Smooth muscle cell (in vitro differentiated cells): ENCODE results near the gene VIPR2. TPM values are rescaled to one million over a fixed set of nuclear protein-coding genes. Genes with fewer than 3 reads are reported as not detected.

Source experiments
- DNase-seq: peaks from one replicate; lab custom pipeline; 2025; ENCODE audit not compliant: unreplicated experiment; lab: John Stamatoyannopoulos, UW
- H2AFZ ChIP-seq: fragments of 200-600 bp; sonication (generic); 2 replicates; pipeline ENCODE4 v1.6.0; 2016; ENCODE audit warnings: antibody characterized with exemption, low read depth, mild to moderate bottlenecking
- H3F3A ChIP-seq: fragments of 200-600 bp; sonication (generic); 2 replicates; pipeline ENCODE4 v1.6.0; 2017; ENCODE audit warnings: antibody characterized with exemption, low read depth
- H3K27ac ChIP-seq: fragments of 200-600 bp; sonication (generic); 2 replicates; pipeline ENCODE4 v1.5.1; 2016; ENCODE audit warnings: low read depth, mild to moderate bottlenecking
- H3K27me3 ChIP-seq: fragments of 200-600 bp; sonication (generic); 2 replicates; pipeline ENCODE4 v1.6.1; 2016; ENCODE audit warnings: low read depth, mild to moderate bottlenecking
- H3K36me3 ChIP-seq: fragments of 200-600 bp; sonication (generic); 2 replicates; pipeline ENCODE4 v1.5.1; 2016; ENCODE audit warnings: low read depth
- H3K4me1 ChIP-seq: fragments of 200-600 bp; sonication (generic); 2 replicates; pipeline ENCODE4 v1.5.1; 2016; ENCODE audit warnings: low read depth
- H3K4me2 ChIP-seq: fragments of 200-600 bp; sonication (generic); 2 replicates; pipeline ENCODE4 v1.6.0; 2016; ENCODE audit warnings: mild to moderate bottlenecking
- H3K4me3 ChIP-seq: fragments of 200-600 bp; sonication (generic); 2 replicates; pipeline ENCODE4 v1.5.1; 2016; ENCODE audit warnings: mild to moderate bottlenecking
- H3K79me2 ChIP-seq: fragments of 200-600 bp; sonication (generic); 2 replicates; pipeline ENCODE4 v1.6.0; 2016; ENCODE audit warnings: low read depth, mild to moderate bottlenecking
- H3K9ac ChIP-seq: fragments of 200-600 bp; sonication (generic); 2 replicates; pipeline ENCODE4 v1.6.0; 2016; ENCODE audit warnings: low read depth
- H3K9me3 ChIP-seq: fragments of 200-600 bp; sonication (generic); replicated peaks from 2 replicates; pipeline ENCODE4 v1.5.1; 2016; ENCODE audit warnings: low read depth
- H4K20me1 ChIP-seq: fragments of 200-600 bp; sonication (generic); 2 replicates; pipeline ENCODE4 v1.6.0; 2016; ENCODE audit warnings: low read depth
- CTCF ChIP-seq: fragments of 200-600 bp; sonication (generic); IDR thresholded peaks from 2 replicates; pipeline ENCODE4 v1.5.1; 2017; ENCODE audit warnings: borderline replicate concordance, mild to moderate bottlenecking, antibody characterized with exemption; ENCODE audit not compliant: insufficient read depth, poor library complexity, severe bottlenecking
- WGBS: methylation state at CpG from one replicate; pipeline ENCODE4 v1.1.7; 2016; ENCODE audit warnings: low lambda C conversion rate; 5-methylcytosine and 5-hydroxymethylcytosine counted together
- polyA plus RNA-seq: library from polyadenylated mRNA; unstranded; fragments of >200 nt; fragmentation: Nextera tagmentation; extraction: Ambion mirVana; gene quantifications from 2 replicates; pipeline ENCODE4 v1.2.1, GENCODE V29; 2016
- total RNA-seq: library from RNA; depleted of rRNA; stranded (reverse); fragments of >200 nt; gene quantifications from 2 replicates; pipeline ENCODE4 v1.2.3, GENCODE V29; 2014

VIPR2 gene
- total and polyA plus RNA-seq, 2 experiments from 2014 or later = not detected

- no peak overlapping the region for H3K4me2 ChIP-seq
- H3K79me2 ChIP-seq = no peaks in the 10 kb centered on the region
- no peak for DNase-seq
- H3K27me3 ChIP-seq = no peaks in the 10 kb centered on the region
- WGBS = 87% methylated on average over 9 of the region's 9 CpGs
- no peaks in the 10 kb centered on the region for H3K36me3 ChIP-seq
- H3K9me3 ChIP-seq = no peaks in the 10 kb centered on the region
- H3K4me3 ChIP-seq = no peak overlapping the region
- no peak overlapping the region for H2AFZ ChIP-seq
- no peaks in the 10 kb centered on the region for H4K20me1 ChIP-seq
- H3F3A ChIP-seq = no peaks in the 10 kb centered on the region
- no peak for TF ChIP-seq CTCF
- H3K4me1 ChIP-seq = no peaks in the 10 kb centered on the region
- no peak overlapping the region for H3K9ac ChIP-seq
- H3K27ac ChIP-seq = no peak overlapping the region
These were observed 66.3 kb downstream of the VIPR2 start for GRCh38 chr7:159078193-159078910.

- Histone ChIP-seq H3F3A (no peaks in the 10 kb centered on the region), H3K9ac (no peak overlapping the region), H3K9me3 (no peaks in the 10 kb centered on the region), H3K27me3 (no peaks in the 10 kb centered on the region), H4K20me1 (no peaks in the 10 kb centered on the region), H3K4me1 (no peaks in the 10 kb centered on the region), H3K36me3 (no peaks in the 10 kb centered on the region), H2AFZ (no peak overlapping the region), H3K4me3 (no peak overlapping the region), H3K79me2 (no peaks in the 10 kb centered on the region), H3K27ac (no peak overlapping the region), H3K4me2 (no peak overlapping the region)
- no peak for DNase-seq
- TF ChIP-seq CTCF = no peak
These were observed 68.3 kb downstream of the VIPR2 start for GRCh38 chr7:159076333-159076732.

- Histone ChIP-seq H3K9me3 (no peaks in the 10 kb centered on the region), H3F3A (no peaks in the 10 kb centered on the region), H3K4me3 (no peak overlapping the region), H3K79me2 (no peaks in the 10 kb centered on the region), H4K20me1 (no peaks in the 10 kb centered on the region), H3K36me3 (no peaks in the 10 kb centered on the region), H2AFZ (no peak overlapping the region), H3K9ac (no peak overlapping the region), H3K4me2 (no peak overlapping the region), H3K27me3 (no peaks in the 10 kb centered on the region), H3K27ac (no peak overlapping the region), H3K4me1 (no peaks in the 10 kb centered on the region)
- no peak for TF ChIP-seq CTCF
- no peak for DNase-seq
- 93% methylated on average over 17 of the region's 17 CpGs for WGBS
These were observed 69.0 kb downstream of the VIPR2 start for GRCh38 chr7:159075563-159076238.
